Measurements from ENCODE around the gene GMNC.

DNA sequence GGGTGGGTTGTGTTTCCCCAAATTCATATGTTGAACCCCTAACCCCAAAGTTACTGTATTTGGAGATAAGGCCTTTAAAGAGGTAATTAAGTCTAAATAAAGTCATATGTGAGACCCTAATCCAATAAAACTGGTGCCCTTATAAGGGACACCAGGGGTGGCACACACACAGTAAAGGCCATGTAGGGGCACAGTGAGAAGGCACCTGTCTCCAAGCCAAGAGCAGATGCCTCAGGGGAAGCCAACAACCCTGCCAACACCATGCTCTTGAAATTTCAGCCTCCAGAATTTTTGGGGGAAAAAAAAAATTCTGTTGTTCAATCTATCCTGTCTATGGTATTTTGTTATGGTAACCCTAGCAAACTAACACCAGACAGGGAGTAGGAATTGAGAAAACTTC lies 1.5 kb upstream of the GMNC start:
- TF ChIP-seq, protein P1, sequence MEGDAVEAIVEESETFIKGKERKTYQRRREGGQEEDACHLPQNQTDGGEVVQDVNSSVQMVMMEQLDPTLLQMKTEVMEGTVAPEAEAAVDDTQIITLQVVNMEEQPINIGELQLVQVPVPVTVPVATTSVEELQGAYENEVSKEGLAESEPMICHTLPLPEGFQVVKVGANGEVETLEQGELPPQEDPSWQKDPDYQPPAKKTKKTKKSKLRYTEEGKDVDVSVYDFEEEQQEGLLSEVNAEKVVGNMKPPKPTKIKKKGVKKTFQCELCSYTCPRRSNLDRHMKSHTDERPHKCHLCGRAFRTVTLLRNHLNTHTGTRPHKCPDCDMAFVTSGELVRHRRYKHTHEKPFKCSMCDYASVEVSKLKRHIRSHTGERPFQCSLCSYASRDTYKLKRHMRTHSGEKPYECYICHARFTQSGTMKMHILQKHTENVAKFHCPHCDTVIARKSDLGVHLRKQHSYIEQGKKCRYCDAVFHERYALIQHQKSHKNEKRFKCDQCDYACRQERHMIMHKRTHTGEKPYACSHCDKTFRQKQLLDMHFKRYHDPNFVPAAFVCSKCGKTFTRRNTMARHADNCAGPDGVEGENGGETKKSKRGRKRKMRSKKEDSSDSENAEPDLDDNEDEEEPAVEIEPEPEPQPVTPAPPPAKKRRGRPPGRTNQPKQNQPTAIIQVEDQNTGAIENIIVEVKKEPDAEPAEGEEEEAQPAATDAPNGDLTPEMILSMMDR (IDR thresholded peaks at IDR 0.05), result no peak
- TF ChIP-seq POLR2A (IDR thresholded peaks at IDR 0.05), result no peak
